HG03457 (cell line): Measurements from ENCODE around the gene TXNRD2.

ENCODE experiments used
- ATAC-seq: cut with Tn5 transposase; IDR thresholded peaks from one replicate; pipeline ENCODE4 v1.9.1; 2021; ENCODE audit warnings: moderate number of reproducible peaks; ENCODE audit not compliant: unreplicated experiment

The TXNRD2 gene

DNA sequence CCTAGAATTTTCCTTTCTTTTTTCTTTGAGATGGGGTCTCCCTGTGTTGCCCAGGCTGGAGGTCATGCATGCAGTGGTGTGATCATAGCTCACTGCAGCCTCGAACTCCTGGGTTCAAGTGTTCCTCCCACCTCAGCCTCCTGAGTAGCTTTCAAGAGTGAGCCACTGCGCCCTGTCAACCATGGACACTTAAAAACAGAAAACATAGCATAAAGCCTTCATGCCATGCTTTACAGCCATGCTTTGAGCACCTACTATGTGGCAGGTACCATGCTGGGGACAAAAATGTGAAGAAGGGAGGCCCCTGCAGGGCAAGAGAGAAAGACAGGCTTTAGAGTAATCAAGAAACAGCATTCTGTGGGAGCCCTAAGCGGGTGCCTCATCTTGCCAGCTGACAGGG is 73.3 kb downstream of the TXNRD2 start:
- ATAC-seq, result no peak

- ATAC-seq, result no peak
These were observed 74.0 kb downstream of the TXNRD2 start for GRCh38 chr22:19867617-19868016.

DNA sequence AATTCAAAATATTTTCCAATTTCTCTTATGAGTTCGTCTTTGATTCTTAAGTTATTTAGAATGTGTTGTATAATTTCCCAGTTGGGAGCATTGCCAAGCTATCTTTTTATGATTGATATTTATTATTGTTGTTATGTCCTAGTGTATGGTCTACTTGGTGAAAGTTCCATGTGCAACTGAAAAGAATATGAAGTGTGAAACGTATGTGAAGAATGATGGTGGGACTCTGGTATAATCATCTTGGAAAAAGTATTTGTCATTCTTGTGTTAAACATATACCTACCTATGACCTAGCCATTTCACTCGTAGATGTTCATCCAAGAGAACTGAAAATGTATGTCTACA is 75.0 kb downstream of the TXNRD2 start:
- ATAC-seq, result no peak

DNA sequence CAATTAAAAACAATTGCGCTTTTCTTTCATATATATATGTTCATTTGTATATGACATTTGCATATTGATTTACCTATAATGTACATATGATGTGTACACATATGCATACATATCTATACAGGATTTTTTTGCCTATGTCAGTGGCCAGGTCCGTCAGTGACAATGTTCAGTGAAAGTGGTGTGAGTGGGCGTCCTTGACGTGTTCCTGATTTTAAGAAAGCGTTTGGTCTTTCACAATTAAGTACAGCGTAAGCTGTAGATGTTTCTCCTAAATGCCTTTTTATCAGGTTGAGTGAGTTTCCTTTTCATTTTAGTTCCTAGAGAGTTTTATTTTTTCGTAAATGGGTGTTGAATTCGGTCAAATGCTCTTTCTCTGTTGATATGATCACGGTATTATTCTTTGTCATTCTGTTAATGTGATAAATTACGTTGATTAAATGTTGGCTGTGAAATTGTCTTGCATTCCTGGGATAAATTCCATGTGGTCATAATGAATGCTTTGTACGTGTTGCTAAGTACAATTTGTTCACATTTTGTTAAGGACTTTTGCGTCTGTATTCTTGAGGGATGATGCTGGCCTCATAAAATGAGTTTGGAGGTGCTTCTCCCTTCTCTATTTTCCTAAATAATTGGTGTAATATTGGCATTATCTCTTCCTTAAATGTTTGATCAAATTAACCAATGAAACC is 76.3 kb downstream of the TXNRD2 start:
- ATAC-seq, result no peak

- ATAC-seq, result no peak
These were observed 77.0 kb downstream of the TXNRD2 start for GRCh38 chr22:19864538-19865106.

- ATAC-seq, result no peak
These were observed 78.0 kb downstream of the TXNRD2 start for GRCh38 chr22:19863571-19863970.

- no peak for ATAC-seq
These were observed 78.9 kb downstream of the TXNRD2 start for GRCh38 chr22:19862619-19863246.

DNA sequence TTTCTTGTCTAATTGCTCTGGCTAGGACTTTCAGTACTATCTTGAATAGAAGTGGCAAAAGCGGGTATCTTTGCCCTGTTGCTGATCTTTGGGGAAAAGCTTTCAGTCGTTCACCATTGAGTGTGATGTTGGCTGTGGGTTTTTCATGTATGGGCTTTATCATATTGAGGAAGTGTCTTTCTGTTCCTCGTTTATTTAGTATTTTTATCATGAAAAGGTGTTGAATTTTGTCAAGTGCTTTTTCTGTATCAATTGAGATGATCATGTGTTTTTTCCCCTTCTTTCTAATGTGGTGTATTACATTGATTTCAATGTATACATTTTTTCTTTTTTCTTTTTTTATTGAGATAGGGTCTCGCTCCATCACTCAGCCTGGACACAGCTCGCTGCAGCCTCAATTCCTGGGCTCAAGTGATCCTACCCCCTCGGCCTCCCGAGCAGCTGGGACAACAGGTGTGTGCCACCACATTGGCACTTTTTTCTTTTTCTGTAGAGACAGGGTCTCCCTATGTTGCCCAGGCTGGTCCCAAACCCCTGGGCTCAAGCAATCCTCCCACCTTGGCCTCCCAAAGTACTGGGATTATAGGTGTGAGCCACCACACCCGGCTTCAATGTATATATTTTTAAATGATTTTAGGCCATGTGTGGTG is 81.6 kb downstream of the TXNRD2 start:
- no peak for ATAC-seq

GRCh38 chr22:19857382-19857781 is 84.2 kb downstream of the TXNRD2 start:
- ATAC-seq, result no peak

GRCh38 chr22:19855504-19856409 is 85.9 kb downstream of the TXNRD2 start:
- ATAC-seq, result peak; percentile 6

- ATAC-seq, result peak; percentile 77
These were observed 86.7 kb downstream of the TXNRD2 start, which contains the start of the genes GNB1L and RTL10 for GRCh38 chr22:19854778-19855503. Gene GNB1L, minus strand, starts transcription at chr22:19854874. Its CDS starts 33,519 bp downstream, at chr22:19821355. Gene RTL10, minus strand, starts transcription at chr22:19854874. Its CDS starts 2,613 bp downstream, at chr22:19852261.

GRCh38 chr22:19853879-19854777 is 87.5 kb downstream of the TXNRD2 start:
- no peak for ATAC-seq

DNA sequence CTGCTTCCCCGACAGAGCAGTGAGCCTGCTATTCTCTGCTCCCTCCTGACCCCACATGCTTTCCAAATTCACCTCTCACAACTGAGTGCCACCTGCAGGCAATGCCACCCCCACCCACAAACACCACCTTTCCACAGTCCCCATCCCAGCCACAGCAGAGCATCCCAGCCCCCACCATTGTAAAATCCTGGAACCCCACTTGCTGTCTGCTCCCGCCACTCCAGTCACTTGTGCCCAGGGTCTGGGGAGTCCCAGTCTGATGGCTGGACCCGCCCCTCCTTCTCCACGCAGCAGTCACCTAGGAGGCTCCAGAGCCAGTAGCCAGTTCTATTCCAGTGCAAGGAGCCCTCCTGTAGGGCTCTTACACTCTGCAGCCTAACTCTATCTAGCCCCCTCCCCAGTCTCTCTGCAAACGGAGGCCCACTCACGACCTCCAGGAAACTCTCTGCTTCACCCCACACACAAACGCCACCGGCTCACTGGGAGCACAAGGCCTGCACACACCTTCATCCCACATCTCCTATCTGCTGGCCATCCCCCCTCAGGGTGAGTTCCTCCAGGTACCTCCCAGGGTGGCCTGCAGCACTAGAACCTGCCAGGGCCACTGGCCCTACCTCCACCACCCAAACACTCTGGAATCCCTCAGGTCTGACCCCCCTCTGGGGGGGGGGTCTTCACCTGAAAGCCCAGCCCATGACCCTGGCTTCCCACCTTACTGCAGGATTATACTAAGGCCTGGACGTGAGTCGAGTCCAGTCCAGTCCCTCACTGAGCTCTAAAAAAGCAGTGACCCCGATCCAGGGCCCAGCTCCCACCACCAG is 88.3 kb downstream of the TXNRD2 start:
- no peak for ATAC-seq

DNA sequence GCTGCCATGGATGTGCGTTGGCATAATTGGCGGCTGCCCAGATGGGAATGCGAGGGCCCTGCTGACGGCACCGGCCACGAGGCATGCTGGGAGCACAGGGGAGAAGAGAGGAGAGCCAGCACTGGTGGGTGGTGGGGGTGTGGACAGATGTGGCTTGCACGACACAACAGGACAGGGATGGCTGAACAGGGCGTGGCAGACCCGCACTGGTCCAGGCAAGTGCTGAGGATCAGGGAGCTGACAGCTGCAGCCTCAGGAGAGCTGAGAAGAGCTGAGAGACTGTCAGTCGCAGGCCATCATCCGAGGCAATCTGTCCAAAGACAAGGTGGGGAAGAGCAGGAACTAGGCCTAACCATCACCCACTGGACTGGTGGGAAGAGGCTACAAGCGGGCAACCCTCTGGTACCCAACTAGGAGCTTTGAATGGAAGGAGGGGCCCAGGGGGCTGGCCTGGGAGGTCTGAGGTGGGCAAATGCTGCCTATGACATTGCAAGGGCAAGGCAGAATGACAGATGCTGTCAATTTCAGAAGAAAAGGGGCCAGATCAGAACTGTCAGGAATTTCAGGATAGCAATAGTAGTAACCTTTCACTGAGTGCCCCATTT is 89.3 kb downstream of the TXNRD2 start:
- no peak for ATAC-seq

DNA sequence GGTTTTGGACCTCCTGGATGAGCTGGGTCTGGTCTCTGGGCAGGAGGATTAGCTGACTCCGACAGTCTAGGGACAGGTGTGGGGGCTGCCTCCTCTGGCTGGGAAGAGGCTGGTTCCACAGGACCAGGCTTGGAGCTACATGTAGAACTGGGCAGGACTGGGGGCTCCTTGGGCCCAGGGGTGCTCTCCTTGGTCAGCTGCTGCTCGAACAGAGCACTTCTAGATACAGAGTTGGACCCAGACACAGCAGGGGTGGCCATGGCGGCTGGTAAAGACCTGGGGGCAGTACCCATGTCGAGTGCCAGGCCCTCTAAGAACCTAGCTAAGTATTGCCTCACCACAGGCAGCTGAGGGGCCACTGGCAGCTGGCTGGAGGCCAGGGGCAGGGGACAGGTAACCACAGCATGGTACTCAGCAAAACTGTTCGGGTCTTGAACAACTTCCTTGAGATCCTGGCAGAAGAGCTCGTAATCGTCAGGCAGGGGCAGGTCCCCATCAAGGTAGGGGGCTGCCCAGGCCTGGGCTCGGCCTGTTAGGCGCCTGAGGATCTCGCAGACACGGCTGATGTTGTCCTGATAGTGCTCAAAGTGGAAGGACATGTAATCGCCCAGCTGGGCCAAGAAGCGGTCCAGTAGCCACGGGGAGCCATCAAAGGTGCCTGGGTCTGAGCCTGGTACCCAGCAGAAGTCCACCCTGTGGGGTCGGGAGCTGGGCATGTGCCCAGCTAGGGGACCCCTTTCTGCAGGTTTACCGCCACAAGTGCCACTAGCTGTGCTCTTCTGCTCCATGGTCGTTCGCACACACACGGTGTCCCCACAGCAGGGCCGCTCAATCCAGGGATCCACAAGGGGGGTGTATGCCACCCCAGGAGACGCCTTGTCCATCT is 90.1 kb downstream of the TXNRD2 start:
- ATAC-seq, result no peak

- ATAC-seq, result no peak
These were observed 90.9 kb downstream of the TXNRD2 start for GRCh38 chr22:19850763-19851109.
